ENCODE results near the gene OPALIN.

The OPALIN gene

GRCh38 chr10:96371356-96371755 is 12.6 kb upstream of the OPALIN start:
- DNase-seq = no peak

- peak; percentile 44 for DNase-seq
These were observed 11.9 kb upstream of the OPALIN start for GRCh38 chr10:96370584-96371157.

- DNase-seq = no peak
These were observed 11.2 kb upstream of the OPALIN start for GRCh38 chr10:96369890-96370583.

GRCh38 chr10:96368971-96369370 is 10.2 kb upstream of the OPALIN start:
- DNase-seq = no peak

- no peak for DNase-seq
These were observed 8.7 kb upstream of the OPALIN start for GRCh38 chr10:96367470-96367869.

- DNase-seq = no peak
These were observed 7.7 kb upstream of the OPALIN start for GRCh38 chr10:96366508-96366907.

- DNase-seq = no peak
These were observed 6.8 kb upstream of the OPALIN start for GRCh38 chr10:96365571-96365970.

- no peak for DNase-seq
These were observed 2.0 kb upstream of the OPALIN start for GRCh38 chr10:96360766-96361165.

GRCh38 chr10:96360331-96360730 is 1.5 kb upstream of the OPALIN start:
- no peak for DNase-seq

GRCh38 chr10:96359616-96360015 is 814 bp upstream of the OPALIN start:
- no peak for DNase-seq

- DNase-seq = no peak
These were observed 1.7 kb downstream of the OPALIN start for GRCh38 chr10:96357038-96357620.

- no peak for DNase-seq
These were observed 6.2 kb downstream of the OPALIN start for GRCh38 chr10:96352582-96352981.

GRCh38 chr10:96352027-96352426 is 6.8 kb downstream of the OPALIN start:
- no peak for DNase-seq

- DNase-seq = no peak
These were observed 12.5 kb downstream of the OPALIN start for GRCh38 chr10:96346295-96346694.

GRCh38 chr10:96345222-96345621 is 13.6 kb downstream of the OPALIN start:
- DNase-seq = no peak

GRCh38 chr10:96344178-96344577 is 14.6 kb downstream of the OPALIN start:
- no peak for DNase-seq

GRCh38 chr10:96342402-96342801 is 16.4 kb downstream of the OPALIN start:
- DNase-seq = no peak

- no peak for DNase-seq
These were observed 17.3 kb downstream of the OPALIN start for GRCh38 chr10:96341219-96342182.

- DNase-seq = peak; percentile 67
These were observed 18.6 kb downstream of the OPALIN start for GRCh38 chr10:96339956-96340904.

GRCh38 chr10:96339383-96339782 is 19.4 kb downstream of the OPALIN start:
- DNase-seq = no peak

GRCh38 chr10:96338279-96338925 is 20.4 kb downstream of the OPALIN start:
- no peak for DNase-seq

GRCh38 chr10:96337106-96337505 is 21.7 kb downstream of the OPALIN start:
- no peak for DNase-seq
